ENCODE measurements around the gene LAMB1.

The LAMB1 gene

DNA sequence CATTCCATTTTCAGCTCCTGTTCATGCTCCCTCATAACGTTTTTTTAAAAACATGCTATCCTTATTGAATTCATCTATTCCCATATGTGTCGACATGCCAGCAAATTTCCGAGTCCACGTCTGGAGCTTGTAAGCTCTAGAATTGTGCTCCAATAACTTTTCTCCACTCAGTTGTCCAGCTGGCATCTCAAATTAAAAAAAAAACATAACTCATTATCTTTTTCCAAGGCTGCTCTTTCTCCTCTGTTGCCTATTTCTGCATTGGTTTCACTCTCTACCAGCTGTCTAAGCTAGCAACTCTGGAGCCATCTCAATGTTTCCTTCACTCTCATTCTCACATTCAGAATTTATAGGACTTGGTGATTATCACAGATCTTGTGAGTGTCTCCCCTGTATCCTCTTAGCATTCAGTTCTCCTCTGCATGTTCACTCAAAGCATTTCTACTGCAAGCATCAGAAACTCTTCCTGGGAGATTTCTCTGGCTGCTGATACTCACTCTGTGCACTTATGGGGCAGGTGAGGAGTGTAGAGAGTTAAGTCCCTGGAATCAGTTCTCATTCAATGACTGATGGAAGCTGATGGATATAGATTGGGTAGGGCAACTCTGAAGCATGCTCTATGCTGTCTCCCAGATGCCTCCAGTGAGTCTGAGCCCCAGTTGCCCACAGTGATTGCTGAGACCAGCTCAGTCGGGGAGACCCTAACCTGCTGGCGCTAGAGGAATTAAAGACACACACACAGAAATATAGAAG lies 118.7 kb downstream of the LAMB1 start:
- ATAC-seq (ENCODE audit: low read depth), result peak; percentile 19; the same call in 1 of the 3 replicates
- no peaks in the 10 kb centered on the region for H3K4me1 ChIP-seq (ENCODE audit: insufficient read depth, poor library complexity, severe bottlenecking)
- TF ChIP-seq, protein P1, sequence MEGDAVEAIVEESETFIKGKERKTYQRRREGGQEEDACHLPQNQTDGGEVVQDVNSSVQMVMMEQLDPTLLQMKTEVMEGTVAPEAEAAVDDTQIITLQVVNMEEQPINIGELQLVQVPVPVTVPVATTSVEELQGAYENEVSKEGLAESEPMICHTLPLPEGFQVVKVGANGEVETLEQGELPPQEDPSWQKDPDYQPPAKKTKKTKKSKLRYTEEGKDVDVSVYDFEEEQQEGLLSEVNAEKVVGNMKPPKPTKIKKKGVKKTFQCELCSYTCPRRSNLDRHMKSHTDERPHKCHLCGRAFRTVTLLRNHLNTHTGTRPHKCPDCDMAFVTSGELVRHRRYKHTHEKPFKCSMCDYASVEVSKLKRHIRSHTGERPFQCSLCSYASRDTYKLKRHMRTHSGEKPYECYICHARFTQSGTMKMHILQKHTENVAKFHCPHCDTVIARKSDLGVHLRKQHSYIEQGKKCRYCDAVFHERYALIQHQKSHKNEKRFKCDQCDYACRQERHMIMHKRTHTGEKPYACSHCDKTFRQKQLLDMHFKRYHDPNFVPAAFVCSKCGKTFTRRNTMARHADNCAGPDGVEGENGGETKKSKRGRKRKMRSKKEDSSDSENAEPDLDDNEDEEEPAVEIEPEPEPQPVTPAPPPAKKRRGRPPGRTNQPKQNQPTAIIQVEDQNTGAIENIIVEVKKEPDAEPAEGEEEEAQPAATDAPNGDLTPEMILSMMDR (IDR thresholded peaks at IDR 0.05; ENCODE audit: poor library complexity, severe bottlenecking), result no peak
- no peaks in the 10 kb centered on the region for H3K36me3 ChIP-seq (ENCODE audit: low read depth)
- no peak overlapping the region for H3K27ac ChIP-seq (ENCODE audit: poor library complexity, severe bottlenecking)
- no peaks in the 10 kb centered on the region for H3K9me3 ChIP-seq (ENCODE audit: severe bottlenecking)
- H3K4me3 ChIP-seq (ENCODE audit: severe bottlenecking), result no peak overlapping the region
- H3K27me3 ChIP-seq (ENCODE audit: insufficient read depth, poor library complexity, severe bottlenecking), result no peaks in the 10 kb centered on the region
- no peak for DNase-seq (ENCODE audit: low spot score)

GRCh38 chr7:107882766-107883165 lies 120.2 kb downstream of the LAMB1 start:
- H3K36me3 ChIP-seq (ENCODE audit: low read depth), result no peaks in the 10 kb centered on the region
- H3K27me3 ChIP-seq (ENCODE audit: insufficient read depth, poor library complexity, severe bottlenecking), result no peaks in the 10 kb centered on the region
- TF ChIP-seq, protein P1 (IDR thresholded peaks at IDR 0.05; ENCODE audit: poor library complexity, severe bottlenecking), result no peak
- ATAC-seq (ENCODE audit: low read depth) (no peak), DNase-seq (ENCODE audit: low spot score) (no peak)
- no peaks in the 10 kb centered on the region for H3K9me3 ChIP-seq (ENCODE audit: severe bottlenecking)
- no peak overlapping the region for H3K4me3 ChIP-seq (ENCODE audit: severe bottlenecking)
- H3K27ac ChIP-seq (ENCODE audit: poor library complexity, severe bottlenecking), result no peak overlapping the region
- H3K4me1 ChIP-seq (ENCODE audit: insufficient read depth, poor library complexity, severe bottlenecking), result no peaks in the 10 kb centered on the region

- Histone ChIP-seq H3K4me3 (ENCODE audit: severe bottlenecking) (no peak overlapping the region), H3K4me1 (ENCODE audit: insufficient read depth, poor library complexity, severe bottlenecking) (no peaks in the 10 kb centered on the region), H3K27ac (ENCODE audit: poor library complexity, severe bottlenecking) (no peak overlapping the region), H3K9me3 (ENCODE audit: severe bottlenecking) (no peaks in the 10 kb centered on the region), H3K27me3 (ENCODE audit: insufficient read depth, poor library complexity, severe bottlenecking) (no peaks in the 10 kb centered on the region), H3K36me3 (ENCODE audit: low read depth) (no peaks in the 10 kb centered on the region)
- DNase-seq (ENCODE audit: low spot score) (no peak), ATAC-seq (ENCODE audit: low read depth) (peak; percentile 82)
- TF ChIP-seq, protein P1 (IDR thresholded peaks at IDR 0.05; ENCODE audit: poor library complexity, severe bottlenecking), result peak; percentile 90
Observed at GRCh38 chr7:107879400-107880035, 123.4 kb downstream of the LAMB1 start.

DNA sequence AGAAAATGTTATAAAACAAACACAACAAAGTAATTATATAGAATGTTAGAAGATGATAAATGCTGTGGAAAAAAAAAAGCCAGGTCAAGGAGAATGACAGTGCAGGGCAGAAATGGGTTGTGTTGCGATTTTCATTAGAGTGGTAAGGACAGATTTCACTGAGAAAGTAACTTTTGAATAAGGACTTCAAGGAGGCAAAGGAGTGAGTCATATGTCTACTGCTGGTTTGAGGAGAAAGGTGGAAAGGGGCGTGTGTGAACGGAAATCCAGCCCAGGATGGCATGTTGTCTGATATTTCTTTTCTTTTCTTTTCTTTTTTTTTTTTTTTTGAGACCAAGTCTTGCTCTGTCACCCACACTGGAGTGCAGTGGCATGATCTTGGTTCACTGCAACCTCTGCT lies 124.3 kb downstream of the LAMB1 start:
- Histone ChIP-seq H3K27ac (ENCODE audit: poor library complexity, severe bottlenecking) (no peak overlapping the region), H3K4me3 (ENCODE audit: severe bottlenecking) (no peak overlapping the region), H3K36me3 (ENCODE audit: low read depth) (no peaks in the 10 kb centered on the region), H3K27me3 (ENCODE audit: insufficient read depth, poor library complexity, severe bottlenecking) (no peaks in the 10 kb centered on the region), H3K9me3 (ENCODE audit: severe bottlenecking) (no peaks in the 10 kb centered on the region), H3K4me1 (ENCODE audit: insufficient read depth, poor library complexity, severe bottlenecking) (no peaks in the 10 kb centered on the region)
- ATAC-seq (ENCODE audit: low read depth) (no peak), DNase-seq (ENCODE audit: low spot score) (no peak)
- TF ChIP-seq, protein P1 (IDR thresholded peaks at IDR 0.05; ENCODE audit: poor library complexity, severe bottlenecking), result no peak

All from RWPE2 (cell line).